ENCODE results near the gene GTF2A2. TPM values are rescaled to one million over a fixed set of nuclear protein-coding genes. Genes with fewer than 3 reads are reported as not detected.
"Not testable (repeated sequence)": the region's sequence is repeated elsewhere in the genome, so short reads cannot be mapped to it uniquely, and the experiment has no call there.

Gene GTF2A2
- polyA plus RNA-seq, 3 donors = 126 to 166 (median 133) TPM

DNA sequence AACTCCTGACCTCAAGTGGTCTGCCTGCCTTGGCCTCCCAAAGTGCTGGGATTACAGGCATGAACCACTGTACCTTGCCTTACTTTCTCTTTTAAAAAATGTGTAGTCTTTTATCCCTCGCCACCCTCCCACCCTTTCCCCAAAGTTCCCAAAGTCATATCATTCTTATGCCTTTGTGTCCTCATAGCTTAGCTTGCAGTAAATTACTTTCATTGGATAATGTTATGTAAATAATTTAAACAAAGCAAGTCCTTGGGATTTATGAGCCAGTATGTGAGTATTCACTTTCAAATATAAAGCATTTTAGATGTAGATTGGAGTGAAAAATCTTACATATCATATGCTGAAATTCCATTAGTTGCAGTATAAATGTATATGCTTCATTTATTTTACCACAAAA lies 11.0 kb downstream of the GTF2A2 start:
- no peak for DNase-seq
- no peaks in the 10 kb centered on the region for H3K4me1 ChIP-seq (ENCODE audit: control insufficient read depth in 1 of 2, insufficient read depth in 2 of 2, low read length in 2 of 2)
- H2AFZ ChIP-seq (ENCODE audit: insufficient read depth, low read depth, low read length, poor library complexity, severe bottlenecking) = no peak overlapping the region
- no peak overlapping the region for H3K4me2 ChIP-seq (replicated peaks; ENCODE audit: extremely low read depth, low read length, poor library complexity, severe bottlenecking)
- WGBS (ENCODE audit: insufficient coverage) = no CpG with 5 or more reads among the region's 1 CpG
- Mint-ChIP-seq H3K36me3 (peaks cover 39 to 68% of the 10 kb centered on the region in 2 donors), H3K27ac (no peak overlapping the region), H3K4me3 (no peak overlapping the region), H3K27me3 (ENCODE audit: low read depth in 3 of 3) (no peaks in the 10 kb centered on the region), H3K4me1 (no peaks in the 10 kb centered on the region), H3K9me3 (no peaks in the 10 kb centered on the region)
- peaks cover 13% of the 10 kb centered on the region for H4K20me1 ChIP-seq (ENCODE audit: insufficient read depth, low read length)
- no peak overlapping the region for H3K27ac ChIP-seq (ENCODE audit: low read depth in 1 of 2, low read length in 2 of 2)
- intact Hi-C loops (cut with micrococcal nuclease) = no loop called here
- H3K9ac ChIP-seq (ENCODE audit: insufficient read depth, low read length, poor library complexity, severe bottlenecking) = no peak overlapping the region
- no peaks in the 10 kb centered on the region for H3K27me3 ChIP-seq (ENCODE audit: control insufficient read depth in 2 of 2, insufficient read depth in 2 of 2, low read length in 2 of 2)
- no peak for TF ChIP-seq CTCF (IDR thresholded peaks at IDR 0.05)
- H3K9me3 ChIP-seq (replicated peaks in 1 of 2; ENCODE audit: control insufficient read depth in 1 of 2, insufficient read depth in 1 of 2, low read length in 2 of 2) = no peaks in the 10 kb centered on the region
- peaks cover 65 to 90% of the 10 kb centered on the region in 2 donors for H3K36me3 ChIP-seq (replicated peaks in 1 of 2; ENCODE audit: control insufficient read depth in 1 of 2, insufficient read depth in 2 of 2, low read length in 2 of 2)
- H3K79me2 ChIP-seq (ENCODE audit: insufficient read depth, low read length) = peaks cover 11% of the 10 kb centered on the region
- no peak overlapping the region for H3K4me3 ChIP-seq (replicated peaks in 1 of 3; ENCODE audit: low read depth in 2 of 3, low read length in 3 of 3)

- H3K27ac Mint-ChIP-seq; H3K4me1 Mint-ChIP-seq; H3K4me1 ChIP-seq (ENCODE audit: control insufficient read depth in 1 of 2, insufficient read depth in 2 of 2, low read length in 2 of 2); H3K79me2 ChIP-seq (ENCODE audit: insufficient read depth, low read length); H3K9me3 Mint-ChIP-seq; H3K9ac ChIP-seq (ENCODE audit: insufficient read depth, low read length, poor library complexity, severe bottlenecking); H3K9me3 ChIP-seq (replicated peaks in 1 of 2; ENCODE audit: control insufficient read depth in 1 of 2, insufficient read depth in 1 of 2, low read length in 2 of 2); intact Hi-C loops (cut with micrococcal nuclease); H3K4me3 ChIP-seq (replicated peaks in 1 of 3; ENCODE audit: low read depth in 2 of 3, low read length in 3 of 3); DNase-seq; H3K27me3 Mint-ChIP-seq (ENCODE audit: low read depth in 3 of 3); H3K4me3 Mint-ChIP-seq; H3K27me3 ChIP-seq (ENCODE audit: control insufficient read depth in 2 of 2, insufficient read depth in 2 of 2, low read length in 2 of 2); H3K4me2 ChIP-seq (replicated peaks; ENCODE audit: extremely low read depth, low read length, poor library complexity, severe bottlenecking); H2AFZ ChIP-seq (ENCODE audit: insufficient read depth, low read depth, low read length, poor library complexity, severe bottlenecking); H3K27ac ChIP-seq (ENCODE audit: low read depth in 1 of 2, low read length in 2 of 2): not testable (repeated sequence)
- Histone ChIP-seq H4K20me1 (ENCODE audit: insufficient read depth, low read length) (peaks cover 10% of the 10 kb centered on the region), H3K36me3 (replicated peaks in 1 of 2; ENCODE audit: control insufficient read depth in 1 of 2, insufficient read depth in 2 of 2, low read length in 2 of 2) (peaks cover 67 to 90% of the 10 kb centered on the region in 2 donors)
- 95% methylated on average over 8 of the region's 9 CpGs for WGBS (ENCODE audit: insufficient coverage)
- peaks cover 43 to 71% of the 10 kb centered on the region in 2 donors for H3K36me3 Mint-ChIP-seq
Observed at GRCh38 chr15:59645812-59646211, 11.5 kb downstream of the GTF2A2 start.
